Uterus (tissue), 4 donors: Measurements from ENCODE around the gene LGALS4. TPM values are rescaled to one million over a fixed set of nuclear protein-coding genes. Genes with fewer than 3 reads are reported as not detected.

Source experiments
- DNase-seq, 2 donors: peaks; one replicate each; pipeline ENCODE4 v3.0.0-alpha.2; 2019 to 2020
- H3K27ac ChIP-seq, 2 donors: fragments of 200-600 bp; sonication (generic); 1 replicate in 1 of 2; 2 replicates in 1 of 2; pipeline ENCODE4 v1.5.1; 2016 to 2018
- H3K27me3 ChIP-seq, 2 donors: fragments of 200-600 bp; sonication (generic); one replicate each; pipeline ENCODE4 v1.5.1; 2018 to 2019; ENCODE audit warnings: control low read depth in 1 of 2
- H3K36me3 ChIP-seq, 2 donors: fragments of 200-600 bp; sonication (generic); one replicate each; pipeline ENCODE4 v1.5.1; 2019; ENCODE audit warnings: control low read depth in 1 of 2
- H3K4me1 ChIP-seq, 2 donors: fragments of 200-600 bp; sonication (generic); one replicate each; pipeline ENCODE4 v1.5.1; 2018 to 2019; ENCODE audit warnings: control low read depth in 1 of 2
- H3K4me3 ChIP-seq, 2 donors: fragments of 200-600 bp; sonication (generic); 1 replicate in 1 of 2; 2 replicates in 1 of 2; pipeline ENCODE4 v1.5.1; 2018 to 2019; ENCODE audit warnings: mild to moderate bottlenecking in 1 of 2
- H3K9me3 ChIP-seq, 2 donors: fragments of 200-600 bp; sonication (generic); one replicate each; pipeline ENCODE4 v1.5.1; 2019; ENCODE audit warnings: control low read depth in 1 of 2
- CTCF ChIP-seq, 4 experiments: fragments of 200-600 bp in 2 of 4; fragments of 450-650 bp in 2 of 4; sonication (generic) in 2 of 4; IDR thresholded peaks; one replicate each; pipeline ENCODE4 v1.5.1; 2016 to 2019; ENCODE audit warnings: antibody characterized with exemption in 4 of 4, mild to moderate bottlenecking in 2 of 4, moderate library complexity in 1 of 4
- POLR2A ChIP-seq, 2 donors: fragments of 450-650 bp; IDR thresholded peaks; one replicate each; pipeline ENCODE4 v1.6.1; 2016; ENCODE audit warnings: antibody characterized with exemption in 2 of 2, mild to moderate bottlenecking in 1 of 2, moderate library complexity in 1 of 2
- intact Hi-C: fragments of 100-400 bp; cut with DNase I; formaldehyde crosslinking; loops from one replicate; pipeline ENCODE4 v1.15.1; 2023; ENCODE audit warnings: low total_unique reads
- total RNA-seq, 4 donors: library from RNA; depleted of rRNA in 3 of 4; stranded (reverse); fragments of >200 nt in 3 of 4; gene quantifications; one replicate each; pipeline versions ENCODE4 v1.1.0 to v1.2.4, GENCODE V29; 2014 to 2023
- donor health status: DM: yes; HTN: yes; CAD: no.

LGALS4 gene
- total RNA-seq, 4 donors from 2014 or later, result 0.51 to 4.7 (median 3.6) TPM; not detected in 1

- H3K9me3 ChIP-seq, result no peaks in the 10 kb centered on the region
- TF ChIP-seq POLR2A (IDR thresholded peaks at IDR 0.05) (no peak), CTCF (IDR thresholded peaks at IDR 0.05) (no peak)
- H3K27me3 ChIP-seq, result no peaks in the 10 kb centered on the region
- intact Hi-C loops, result no loop called here
- no peak for DNase-seq
- H3K36me3 ChIP-seq, result no peaks in the 10 kb centered on the region
- no peaks in the 10 kb centered on the region for H3K4me1 ChIP-seq
- H3K27ac ChIP-seq, result no peak overlapping the region
- no peak overlapping the region for H3K4me3 ChIP-seq
These were observed 27.3 kb upstream of the LGALS4 start for GRCh38 chr19:38839816-38840582.

- intact Hi-C loops, result no loop called here
- no peak for DNase-seq
- no peaks in the 10 kb centered on the region for H3K4me1 ChIP-seq
- H3K27ac ChIP-seq, result no peak overlapping the region
- no peak overlapping the region for H3K4me3 ChIP-seq
- no peak for TF ChIP-seq CTCF (IDR thresholded peaks at IDR 0.05)
- TF ChIP-seq POLR2A (IDR thresholded peaks at IDR 0.05), result no peak
- H3K27me3 ChIP-seq, result no peaks in the 10 kb centered on the region
- no peaks in the 10 kb centered on the region for H3K36me3 ChIP-seq
- H3K9me3 ChIP-seq, result no peaks in the 10 kb centered on the region
These were observed 26.4 kb upstream of the LGALS4 start for GRCh38 chr19:38838986-38839761.

GRCh38 chr19:38838208-38838985, 25.7 kb upstream of the LGALS4 start:
- Histone ChIP-seq H3K4me1 (no peaks in the 10 kb centered on the region), H3K27ac (no peak overlapping the region), H3K9me3 (no peaks in the 10 kb centered on the region), H3K4me3 (no peak overlapping the region), H3K36me3 (no peaks in the 10 kb centered on the region), H3K27me3 (no peaks in the 10 kb centered on the region)
- intact Hi-C loops, result no loop called here
- DNase-seq, result no peak
- TF ChIP-seq CTCF (IDR thresholded peaks at IDR 0.05) (no peak), POLR2A (IDR thresholded peaks at IDR 0.05) (no peak)

GRCh38 chr19:38837656-38838121, 24.9 kb upstream of the LGALS4 start:
- TF ChIP-seq CTCF (IDR thresholded peaks at IDR 0.05) (no peak), POLR2A (IDR thresholded peaks at IDR 0.05) (no peak)
- H3K36me3 ChIP-seq, result no peaks in the 10 kb centered on the region

More at GRCh38 chr19:38837656-38838121, 24.9 kb upstream of the LGALS4 start:
- intact Hi-C loops, result no loop called here
- Histone ChIP-seq H3K27ac (no peak overlapping the region), H3K27me3 (no peaks in the 10 kb centered on the region), H3K4me1 (no peaks in the 10 kb centered on the region), H3K4me3 (no peak overlapping the region), H3K9me3 (no peaks in the 10 kb centered on the region)
- DNase-seq, result no peak
